SH-SY5Y (cell line): Measurements from ENCODE around the gene RSBN1L.

Experiments used
- GATA2 ChIP-seq: IDR thresholded peaks from 2 replicates; pipeline ENCODE4 v1.6.1; 2011; ENCODE audit warnings: mild to moderate bottlenecking, low read depth, low read length
- GATA3 ChIP-seq: IDR thresholded peaks from 2 replicates; pipeline ENCODE4 v1.6.1; 2011; ENCODE audit warnings: low read depth, mild to moderate bottlenecking, low read length, moderate library complexity

The RSBN1L gene

GRCh38 chr7:77738871-77739270 is 42.6 kb downstream of the RSBN1L start:
- TF ChIP-seq GATA3 (no peak), GATA2 (no peak; the same call in 1 of the 2 replicates)

- TF ChIP-seq GATA3, result no peak
- no peak for TF ChIP-seq GATA2
Measured at GRCh38 chr7:77740257-77740656, 44.0 kb downstream of the RSBN1L start.

GRCh38 chr7:77743518-77743917 is 47.3 kb downstream of the RSBN1L start:
- TF ChIP-seq GATA3 (no peak), GATA2 (no peak)

GRCh38 chr7:77745746-77746145 is 49.5 kb downstream of the RSBN1L start:
- no peak for TF ChIP-seq GATA3
- TF ChIP-seq GATA2, result no peak

GRCh38 chr7:77746164-77746823 is 50.0 kb downstream of the RSBN1L start:
- TF ChIP-seq GATA3, result no peak
- TF ChIP-seq GATA2, result no peak

- no peak for TF ChIP-seq GATA3
- no peak for TF ChIP-seq GATA2
Measured at GRCh38 chr7:77746824-77747165, 50.5 kb downstream of the RSBN1L start.

GRCh38 chr7:77747178-77747577 is 50.9 kb downstream of the RSBN1L start:
- TF ChIP-seq GATA3 (no peak), GATA2 (no peak)

GRCh38 chr7:77747718-77748117 is 51.5 kb downstream of the RSBN1L start:
- TF ChIP-seq GATA3, result no peak
- TF ChIP-seq GATA2, result no peak

GRCh38 chr7:77752016-77752415 is 55.8 kb downstream of the RSBN1L start:
- TF ChIP-seq GATA2 (peak; percentile 60), GATA3 (peak; percentile 44; the same call in 1 of the 2 replicates)

GRCh38 chr7:77753173-77753572 is 56.9 kb downstream of the RSBN1L start:
- TF ChIP-seq GATA3 (no peak), GATA2 (no peak)

- no peak for TF ChIP-seq GATA3
- TF ChIP-seq GATA2, result no peak
Measured at GRCh38 chr7:77757589-77757988, 61.3 kb downstream of the RSBN1L start.

- TF ChIP-seq GATA2 (no peak), GATA3 (no peak)
Measured at GRCh38 chr7:77759294-77759889, 63.1 kb downstream of the RSBN1L start.

- TF ChIP-seq GATA2 (no peak), GATA3 (no peak)
Measured at GRCh38 chr7:77760809-77761453, 64.7 kb downstream of the RSBN1L start.

- TF ChIP-seq GATA3, result no peak
- no peak for TF ChIP-seq GATA2
Measured at GRCh38 chr7:77765481-77765880, 69.2 kb downstream of the RSBN1L start.
